HG03064 (cell line): ENCODE data around the gene HOXA9.

Experiments
- ATAC-seq: cut with Tn5 transposase; IDR thresholded peaks from one replicate; pipeline ENCODE4 v1.9.1; 2021; ENCODE audit warnings: low read depth; ENCODE audit not compliant: unreplicated experiment

HOXA9 gene

GRCh38 chr7:27155816-27156507 lies 9.4 kb downstream of the HOXA9 start:
- no peak for ATAC-seq

DNA sequence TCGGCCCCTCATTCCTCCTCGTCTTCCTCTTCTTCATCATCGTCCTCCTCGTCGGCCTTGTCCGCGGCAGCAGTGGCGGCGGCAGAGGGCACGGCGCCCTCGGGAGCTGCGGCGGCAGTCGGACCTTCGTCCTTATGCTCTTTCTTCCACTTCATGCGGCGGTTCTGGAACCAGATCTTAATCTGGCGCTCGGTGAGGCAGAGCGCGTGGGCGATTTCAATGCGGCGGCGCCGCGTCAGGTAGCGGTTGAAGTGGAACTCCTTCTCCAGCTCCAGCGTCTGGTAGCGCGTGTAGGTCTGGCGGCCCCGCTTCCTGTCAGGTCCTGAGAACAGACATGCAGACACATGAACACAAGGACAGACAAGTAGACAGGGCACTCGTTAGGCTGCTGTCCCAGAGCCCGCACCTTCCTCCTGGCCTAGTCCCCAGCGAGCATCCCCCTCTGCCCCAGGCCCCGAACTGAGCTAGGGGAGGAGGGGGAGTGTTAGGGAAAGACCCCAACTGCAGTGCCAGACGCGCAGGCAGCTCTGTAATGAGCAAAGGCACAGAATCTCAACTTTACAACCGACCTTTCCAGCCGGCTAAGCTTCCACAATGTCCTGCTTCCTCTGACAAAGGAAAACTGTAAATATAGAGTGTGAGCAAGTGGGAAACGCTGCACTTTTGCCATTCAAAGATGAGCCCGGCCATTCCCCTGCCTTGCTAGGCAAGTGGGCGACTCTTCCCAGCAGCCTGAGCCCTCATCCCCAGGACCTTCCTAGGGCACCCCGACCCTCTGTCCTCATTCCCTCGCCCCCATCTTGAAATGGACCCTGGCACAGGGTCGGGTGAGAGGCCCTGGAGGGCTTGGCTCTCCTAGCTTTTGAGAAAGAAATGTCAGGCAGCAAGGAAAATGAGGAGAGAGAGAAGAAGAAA lies 10.2 kb downstream of the HOXA9 start:
- no peak for ATAC-seq

- no peak for ATAC-seq
Observed at GRCh38 chr7:27154369-27154768, 11.0 kb downstream of the HOXA9 start.

DNA sequence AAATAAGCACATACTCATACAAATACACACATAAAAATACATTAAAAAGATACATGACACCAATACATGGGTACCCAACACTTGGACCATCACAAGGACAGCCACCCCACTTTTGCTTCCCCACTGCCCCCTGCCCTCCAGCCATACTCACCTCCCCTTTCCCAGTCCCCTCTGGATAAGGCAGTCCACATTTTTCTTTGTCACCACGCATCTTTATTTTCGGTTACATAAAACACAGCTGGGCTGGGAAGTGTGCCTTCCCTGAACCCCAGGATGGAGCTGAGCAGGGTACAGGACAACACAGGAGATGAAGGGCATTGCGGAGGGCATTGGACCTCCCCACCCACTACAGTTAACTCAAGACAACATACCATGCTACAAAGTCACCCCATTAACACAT lies 11.8 kb downstream of the HOXA9 start:
- no peak for ATAC-seq

GRCh38 chr7:27152816-27153442 lies 12.4 kb downstream of the HOXA9 start:
- no peak for ATAC-seq

DNA sequence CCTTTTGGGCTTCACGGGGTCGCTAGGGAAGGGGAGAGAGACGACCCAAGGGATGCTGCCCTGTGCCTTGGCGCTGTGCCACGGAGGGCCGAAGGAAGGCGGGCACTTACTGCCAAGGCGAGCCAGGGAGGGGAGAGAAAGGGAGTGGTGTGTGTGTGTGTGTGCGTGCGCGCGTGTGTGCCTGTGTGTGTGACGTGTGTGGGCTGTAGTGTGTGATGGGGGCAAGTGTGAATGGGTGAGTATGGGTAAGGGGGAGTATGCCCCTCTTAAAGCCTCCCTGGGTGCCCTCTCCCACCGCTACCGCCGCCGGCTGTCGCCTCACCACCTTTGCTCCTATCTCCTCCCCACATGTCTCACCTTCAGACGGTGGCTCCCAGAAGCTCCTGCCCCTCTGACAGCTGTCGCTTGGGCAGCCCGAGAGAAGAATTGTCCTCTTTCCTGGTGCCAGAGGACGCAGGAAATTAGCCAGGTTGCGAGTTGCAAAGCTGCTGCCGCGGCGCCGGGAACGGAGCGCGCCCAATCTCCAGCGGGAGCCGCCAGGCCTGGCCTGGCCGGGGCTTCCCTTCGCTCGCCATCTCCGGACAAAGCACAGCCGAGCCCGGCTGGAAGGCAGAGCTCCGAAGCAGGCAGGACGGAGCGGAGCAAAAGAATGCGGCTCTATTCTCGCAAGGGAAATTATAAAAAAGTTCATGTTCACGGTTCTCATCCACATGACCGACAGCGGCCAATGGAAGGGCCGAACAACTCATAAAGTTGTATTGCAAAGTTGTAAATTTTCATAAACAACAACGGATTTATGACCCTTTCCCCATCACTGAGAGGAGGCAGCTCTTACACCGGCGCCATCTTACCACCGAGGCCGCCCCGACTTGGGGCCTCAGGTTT lies 13.2 kb downstream of the HOXA9 start, which contains the start of gene HOXA3:
TSS of gene HOXA3 (minus strand) at position 653 of the 885 bp plus-strand sequence. CDS start 41,943 bp downstream, outside the sequence.
- no peak for ATAC-seq

- no peak for ATAC-seq
Observed at GRCh38 chr7:27151341-27151930, 13.9 kb downstream of the HOXA9 start.

- ATAC-seq, result peak; percentile 75
Observed at GRCh38 chr7:27150568-27151340, 14.6 kb downstream of the HOXA9 start.

- no peak for ATAC-seq
Observed at GRCh38 chr7:27149842-27150567, 15.3 kb downstream of the HOXA9 start.

- ATAC-seq, result no peak
Observed at GRCh38 chr7:27148756-27149641, 16.3 kb downstream of the HOXA9 start.

DNA sequence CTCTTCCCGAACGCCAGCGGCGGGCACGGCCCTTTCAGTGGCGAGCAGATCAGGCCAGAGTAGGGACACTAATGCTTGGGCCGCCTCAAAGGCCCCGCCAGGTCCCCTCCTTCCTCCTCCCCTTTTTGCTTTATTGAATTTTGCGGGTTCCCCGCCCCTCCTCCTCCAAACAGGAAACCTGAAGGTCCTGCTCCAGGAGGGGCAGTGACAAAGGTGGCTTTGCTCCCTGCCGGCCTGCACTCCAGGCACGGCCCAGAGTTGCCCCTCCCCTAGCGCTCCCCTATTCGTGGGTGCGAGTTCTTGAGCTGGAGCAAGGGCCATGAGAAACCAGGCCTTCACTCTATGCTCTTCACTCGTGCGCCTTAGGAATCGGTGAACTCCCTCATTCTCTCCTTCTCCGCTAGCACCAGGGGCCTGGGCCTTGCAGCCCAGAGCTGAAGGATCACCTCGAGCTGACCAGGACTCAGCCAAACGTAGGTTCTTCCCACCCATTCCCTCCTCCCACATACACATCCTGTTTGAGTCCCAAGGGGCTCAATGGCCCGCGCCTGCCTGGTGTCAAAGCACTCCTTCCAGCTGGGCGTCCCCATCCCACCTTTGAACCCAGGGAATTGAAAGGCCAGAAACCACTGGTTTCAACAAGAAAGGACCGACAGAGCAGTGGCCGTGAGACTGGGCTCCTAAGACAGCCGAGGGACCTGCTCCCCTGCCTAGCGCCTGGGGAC lies 17.1 kb downstream of the HOXA9 start:
- no peak for ATAC-seq

DNA sequence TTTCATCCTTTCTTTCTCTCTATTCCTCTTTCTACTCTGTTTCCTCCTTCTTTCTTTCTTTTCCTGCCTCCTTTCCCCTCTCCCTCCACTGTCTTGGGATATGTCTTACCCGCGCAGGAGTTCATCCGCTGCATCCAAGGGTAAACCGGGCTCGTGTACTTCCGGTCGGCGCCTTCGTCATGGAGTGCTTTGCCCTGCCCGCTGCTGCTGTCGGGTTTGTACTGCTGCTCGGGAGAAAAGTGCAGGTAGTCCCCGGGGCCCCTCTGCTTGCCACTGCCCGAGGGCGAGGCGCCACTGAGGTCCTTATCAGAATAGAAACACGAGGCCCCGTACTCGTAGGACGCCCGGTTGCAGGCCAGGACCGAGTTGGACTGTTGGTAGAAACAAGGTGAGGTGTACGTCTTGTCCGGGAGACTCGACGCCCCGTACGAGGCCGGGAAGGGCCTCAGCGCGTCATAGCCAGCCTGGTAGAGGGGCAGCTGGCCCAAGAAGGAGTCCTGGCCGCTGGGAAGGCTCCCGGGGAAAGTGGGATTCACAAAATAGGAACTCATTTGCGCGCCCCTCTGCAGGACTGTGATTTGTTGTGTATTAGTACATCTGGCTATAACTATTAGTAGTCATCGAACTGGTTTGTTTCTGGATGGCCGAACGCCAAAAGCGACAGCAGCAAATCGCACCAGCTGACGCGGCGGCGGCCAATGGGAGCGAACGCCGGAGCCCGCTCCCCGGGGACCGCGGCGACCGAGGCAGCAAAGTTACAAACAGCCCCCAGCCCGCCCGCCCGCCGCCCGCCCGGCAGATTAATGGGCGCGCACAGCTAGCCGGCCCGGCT lies 17.9 kb downstream of the HOXA9 start, which contains the start of gene HOXA6:
TSS of gene HOXA6 (minus strand) at position 576 of the 832 bp plus-strand sequence. CDS start at position 551, 25 bp downstream.
- ATAC-seq, result no peak

DNA sequence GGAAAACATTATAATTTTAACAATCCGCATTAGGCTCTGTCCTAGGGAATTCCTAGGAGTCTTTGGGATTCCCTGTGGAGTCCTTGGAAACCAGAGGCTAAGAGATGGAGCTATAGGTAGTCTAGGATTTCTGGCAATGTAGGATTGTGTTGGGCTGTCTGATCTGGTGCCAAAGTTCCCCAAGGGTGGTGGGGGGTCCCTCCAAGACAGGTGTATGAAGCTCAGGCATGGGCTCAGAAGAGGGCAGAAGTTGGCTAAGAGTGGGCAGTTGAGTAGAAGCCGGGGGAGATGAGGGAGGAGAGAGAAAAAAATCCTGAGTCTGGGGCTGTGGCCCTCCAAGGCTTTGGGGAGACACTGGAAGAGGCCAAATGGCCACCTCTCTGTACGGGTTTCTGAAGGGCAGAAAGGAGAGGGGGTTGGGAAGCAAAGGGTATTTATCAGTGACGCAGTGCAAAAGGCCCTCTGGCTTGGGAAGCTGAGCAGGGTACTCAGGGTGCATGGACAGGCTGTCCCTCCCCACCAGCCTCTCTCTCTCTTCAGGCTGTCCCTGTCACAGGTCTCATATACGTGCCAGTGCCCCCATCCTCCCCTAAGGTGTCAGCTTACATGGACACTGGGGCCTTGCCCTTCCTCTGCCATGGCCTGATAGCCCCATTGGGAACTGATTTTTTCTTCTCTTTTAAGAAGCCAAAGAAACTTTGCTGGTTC lies 18.7 kb downstream of the HOXA9 start:
- ATAC-seq, result no peak

- ATAC-seq, result no peak
Observed at GRCh38 chr7:27145914-27146412, 19.4 kb downstream of the HOXA9 start.
